Measurements from ENCODE around the gene ALOX12B.

DNA sequence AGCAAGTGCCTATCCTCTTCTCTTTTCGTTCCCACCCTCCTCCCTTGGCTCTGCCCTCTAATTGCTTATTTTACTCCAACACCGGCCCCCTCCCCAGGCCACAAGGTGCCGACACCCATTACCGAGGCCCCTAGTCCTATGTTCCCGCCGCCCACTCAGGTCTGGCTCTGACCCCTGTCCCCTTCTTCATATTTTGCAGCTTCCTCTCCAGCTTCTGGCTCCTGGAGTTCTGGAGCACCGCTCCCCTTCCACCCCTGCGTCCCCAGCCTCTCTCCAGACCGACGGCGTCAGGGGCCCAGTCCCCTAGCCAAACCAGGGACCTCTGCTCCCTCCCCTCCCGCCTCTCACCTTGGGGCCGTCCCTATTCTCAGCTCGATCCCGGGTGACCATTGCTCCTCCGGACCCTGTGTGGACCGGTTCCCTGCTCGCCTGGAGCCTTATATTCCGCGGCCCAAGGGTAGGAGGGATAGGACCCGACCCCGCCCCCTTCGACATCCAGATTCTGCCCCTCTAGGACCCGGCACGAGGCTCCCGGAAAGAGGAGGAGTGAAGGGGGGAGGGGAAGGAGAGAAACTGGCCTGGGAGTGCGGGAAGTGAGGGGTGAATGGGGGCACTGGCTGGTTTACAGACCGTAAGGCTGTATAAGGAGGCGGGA lies 36.3 kb upstream of the ALOX12B start, which contains the start of gene HES7:
- TF ChIP-seq, protein P1, sequence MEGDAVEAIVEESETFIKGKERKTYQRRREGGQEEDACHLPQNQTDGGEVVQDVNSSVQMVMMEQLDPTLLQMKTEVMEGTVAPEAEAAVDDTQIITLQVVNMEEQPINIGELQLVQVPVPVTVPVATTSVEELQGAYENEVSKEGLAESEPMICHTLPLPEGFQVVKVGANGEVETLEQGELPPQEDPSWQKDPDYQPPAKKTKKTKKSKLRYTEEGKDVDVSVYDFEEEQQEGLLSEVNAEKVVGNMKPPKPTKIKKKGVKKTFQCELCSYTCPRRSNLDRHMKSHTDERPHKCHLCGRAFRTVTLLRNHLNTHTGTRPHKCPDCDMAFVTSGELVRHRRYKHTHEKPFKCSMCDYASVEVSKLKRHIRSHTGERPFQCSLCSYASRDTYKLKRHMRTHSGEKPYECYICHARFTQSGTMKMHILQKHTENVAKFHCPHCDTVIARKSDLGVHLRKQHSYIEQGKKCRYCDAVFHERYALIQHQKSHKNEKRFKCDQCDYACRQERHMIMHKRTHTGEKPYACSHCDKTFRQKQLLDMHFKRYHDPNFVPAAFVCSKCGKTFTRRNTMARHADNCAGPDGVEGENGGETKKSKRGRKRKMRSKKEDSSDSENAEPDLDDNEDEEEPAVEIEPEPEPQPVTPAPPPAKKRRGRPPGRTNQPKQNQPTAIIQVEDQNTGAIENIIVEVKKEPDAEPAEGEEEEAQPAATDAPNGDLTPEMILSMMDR (IDR thresholded peaks at IDR 0.05), result no peak
- no peak for TF ChIP-seq POLR2A (IDR thresholded peaks at IDR 0.05)
- TF ChIP-seq POLR2AphosphoS5 (IDR thresholded peaks at IDR 0.05), result no peak
